ENCODE measurements around the gene INKA1. TPM values are rescaled to one million over a fixed set of nuclear protein-coding genes. Genes with fewer than 3 reads are reported as not detected.
A peak's percentile ranks its signal among the peaks of the same experiment; 100 is the strongest.

INKA1 gene
- total and polyA plus RNA-seq, 5 donors from 2014 or later, result 0.62 to 1.2 (median 0.87) TPM

DNA sequence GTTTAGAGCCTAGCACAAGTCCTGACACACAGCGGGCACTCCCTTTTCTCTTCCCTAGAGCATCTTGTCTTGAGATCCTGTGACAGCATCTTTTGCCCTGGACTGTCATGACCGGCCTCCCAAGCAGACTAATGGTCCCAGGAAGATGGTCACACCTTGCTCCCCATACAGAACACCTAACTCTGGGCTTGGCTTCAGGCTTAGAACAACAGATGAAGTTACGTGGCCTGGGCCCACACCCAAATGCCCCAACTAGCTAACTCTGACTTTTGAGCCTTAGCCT, 15.9 kb upstream of the INKA1 start:
- H3K4me3 ChIP-seq (ENCODE audit: low read depth, low read length), result peak overlapping the region; percentile 73
- Mint-ChIP-seq H3K4me3 (peak overlapping the region; percentile 93 to 99 (median 96)), H3K9me3 (no peaks in the 10 kb centered on the region), H3K27ac (peak overlapping the region in 2 of 3 donors; percentile 100), H3K36me3 (peaks cover 13% of the 10 kb centered on the region), H3K4me1 (peaks cover 9 to 46% (median 26%) of the 10 kb centered on the region in 4 donors), H3K27me3 (peaks cover 29% of the 10 kb centered on the region)
- H3K27ac ChIP-seq (ENCODE audit: insufficient read depth, low read length, poor library complexity, severe bottlenecking), result peak overlapping the region; percentile 92
- no peak for DNase-seq
- no peaks in the 10 kb centered on the region for H3K9me3 ChIP-seq (ENCODE audit: control insufficient read depth in 2 of 2, low read length in 2 of 2)
- peaks cover 31% of the 10 kb centered on the region for H3K4me1 ChIP-seq (ENCODE audit: control insufficient read depth, insufficient read depth, low read length, poor library complexity, severe bottlenecking)
- H3K36me3 ChIP-seq (ENCODE audit: control insufficient read depth, insufficient read depth, low read length), result peaks cover 6% of the 10 kb centered on the region
- no peak for ATAC-seq (ENCODE audit: low read depth in 2 of 2)
- no peaks in the 10 kb centered on the region for H3K27me3 ChIP-seq (ENCODE audit: control insufficient read depth, insufficient read depth, low read length)

- H3K27ac Mint-ChIP-seq, result peak overlapping the region in 2 of 3 donors; percentile 100
Measured at GRCh38 chr3:49787536-49787935, 15.5 kb upstream of the INKA1 start.

GRCh38 chr3:49788056-49788455, 15.0 kb upstream of the INKA1 start:
- Mint-ChIP-seq H3K9me3 (peaks cover 0 to 1% (median 0%) of the 10 kb centered on the region in 7 donors), H3K27ac (no peak overlapping the region), H3K36me3 (peaks cover 13% of the 10 kb centered on the region), H3K4me1 (peaks cover 9 to 44% (median 25%) of the 10 kb centered on the region in 4 donors), H3K27me3 (peaks cover 37% of the 10 kb centered on the region), H3K4me3 (peak overlapping the region in 1 of 4 donors; percentile 43)
- ATAC-seq (ENCODE audit: low read depth in 2 of 2) (no peak), DNase-seq (no peak)
- peaks cover 6% of the 10 kb centered on the region for H3K36me3 ChIP-seq (ENCODE audit: control insufficient read depth, insufficient read depth, low read length)
- no peaks in the 10 kb centered on the region for H3K9me3 ChIP-seq (ENCODE audit: control insufficient read depth in 2 of 2, low read length in 2 of 2)
- H3K27ac ChIP-seq (ENCODE audit: insufficient read depth, low read length, poor library complexity, severe bottlenecking), result no peak overlapping the region
- no peak overlapping the region for H3K4me3 ChIP-seq (ENCODE audit: low read depth, low read length)
- no peaks in the 10 kb centered on the region for H3K27me3 ChIP-seq (ENCODE audit: control insufficient read depth, insufficient read depth, low read length)
- H3K4me1 ChIP-seq (ENCODE audit: control insufficient read depth, insufficient read depth, low read length, poor library complexity, severe bottlenecking), result peaks cover 27% of the 10 kb centered on the region

More at GRCh38 chr3:49787536-49787935, 15.5 kb upstream of the INKA1 start:
- H3K9me3 ChIP-seq (ENCODE audit: control insufficient read depth in 2 of 2, low read length in 2 of 2), result no peaks in the 10 kb centered on the region
- Mint-ChIP-seq H3K9me3 (peaks cover 0 to under 1% (median 0%) of the 10 kb centered on the region in 7 donors), H3K27me3 (peaks cover 32% of the 10 kb centered on the region), H3K4me3 (peak overlapping the region; percentile 93 to 99 (median 96)), H3K4me1 (peaks cover 9 to 42% (median 26%) of the 10 kb centered on the region in 4 donors), H3K36me3 (peaks cover 13% of the 10 kb centered on the region)
- peaks cover 28% of the 10 kb centered on the region for H3K4me1 ChIP-seq (ENCODE audit: control insufficient read depth, insufficient read depth, low read length, poor library complexity, severe bottlenecking)
- H3K27me3 ChIP-seq (ENCODE audit: control insufficient read depth, insufficient read depth, low read length), result no peaks in the 10 kb centered on the region
- DNase-seq, result no peak
- H3K36me3 ChIP-seq (ENCODE audit: control insufficient read depth, insufficient read depth, low read length), result peaks cover 6% of the 10 kb centered on the region
- no peak for ATAC-seq (ENCODE audit: low read depth in 2 of 2)
- no peak overlapping the region for H3K4me3 ChIP-seq (ENCODE audit: low read depth, low read length)
- H3K27ac ChIP-seq (ENCODE audit: insufficient read depth, low read length, poor library complexity, severe bottlenecking), result no peak overlapping the region

- H3K36me3 Mint-ChIP-seq, result no peaks in the 10 kb centered on the region
- H3K27me3 Mint-ChIP-seq, result peaks cover 42% of the 10 kb centered on the region
- no peak for DNase-seq
- H3K4me1 Mint-ChIP-seq, result peaks cover 3 to 26% (median 9%) of the 10 kb centered on the region in 4 donors
- H3K4me3 Mint-ChIP-seq, result peak overlapping the region in 2 of 4 donors; percentile 84 to 86
- Histone ChIP-seq H3K4me1 (ENCODE audit: control insufficient read depth, insufficient read depth, low read length, poor library complexity, severe bottlenecking) (peaks cover 9% of the 10 kb centered on the region), H3K4me3 (ENCODE audit: low read depth, low read length) (no peak overlapping the region), H3K27me3 (ENCODE audit: control insufficient read depth, insufficient read depth, low read length) (no peaks in the 10 kb centered on the region), H3K27ac (ENCODE audit: insufficient read depth, low read length, poor library complexity, severe bottlenecking) (no peak overlapping the region), H3K9me3 (ENCODE audit: control insufficient read depth in 2 of 2, low read length in 2 of 2) (no peaks in the 10 kb centered on the region), H3K36me3 (ENCODE audit: control insufficient read depth, insufficient read depth, low read length) (no peaks in the 10 kb centered on the region)
- H3K9me3 Mint-ChIP-seq, result peaks cover 0 to 1% (median 0%) of the 10 kb centered on the region in 7 donors
- ATAC-seq (ENCODE audit: low read depth in 2 of 2), result no peak
- peak overlapping the region in 1 of 3 donors; percentile 26 for H3K27ac Mint-ChIP-seq
Measured at GRCh38 chr3:49790626-49791411, 12.2 kb upstream of the INKA1 start.

- DNase-seq (no peak), ATAC-seq (ENCODE audit: low read depth in 2 of 2) (no peak)
- no peaks in the 10 kb centered on the region for H3K27me3 ChIP-seq (ENCODE audit: control insufficient read depth, insufficient read depth, low read length)
- no peak overlapping the region for H3K4me3 ChIP-seq (ENCODE audit: low read depth, low read length)
- no peak overlapping the region for H3K27ac ChIP-seq (ENCODE audit: insufficient read depth, low read length, poor library complexity, severe bottlenecking)
- H3K4me1 Mint-ChIP-seq, result peaks cover 2 to 24% (median 8%) of the 10 kb centered on the region in 4 donors
- no peaks in the 10 kb centered on the region for H3K9me3 ChIP-seq (ENCODE audit: control insufficient read depth in 2 of 2, low read length in 2 of 2)
- H3K36me3 Mint-ChIP-seq, result no peaks in the 10 kb centered on the region
- no peak overlapping the region for H3K27ac Mint-ChIP-seq
- peaks cover 9% of the 10 kb centered on the region for H3K4me1 ChIP-seq (ENCODE audit: control insufficient read depth, insufficient read depth, low read length, poor library complexity, severe bottlenecking)
- no peaks in the 10 kb centered on the region for H3K36me3 ChIP-seq (ENCODE audit: control insufficient read depth, insufficient read depth, low read length)
- H3K4me3 Mint-ChIP-seq, result no peak overlapping the region
- peaks cover 0 to 1% (median 0%) of the 10 kb centered on the region in 7 donors for H3K9me3 Mint-ChIP-seq
- peaks cover 43% of the 10 kb centered on the region for H3K27me3 Mint-ChIP-seq
Measured at GRCh38 chr3:49791571-49791970, 11.5 kb upstream of the INKA1 start.

GRCh38 chr3:49792371-49793150, 10.5 kb upstream of the INKA1 start:
- no peak for ATAC-seq (ENCODE audit: low read depth in 2 of 2)
- DNase-seq, result no peak
- Histone ChIP-seq H3K27me3 (ENCODE audit: control insufficient read depth, insufficient read depth, low read length) (no peaks in the 10 kb centered on the region), H3K9me3 (ENCODE audit: control insufficient read depth in 2 of 2, low read length in 2 of 2) (no peaks in the 10 kb centered on the region), H3K4me1 (ENCODE audit: control insufficient read depth, insufficient read depth, low read length, poor library complexity, severe bottlenecking) (no peaks in the 10 kb centered on the region), H3K4me3 (ENCODE audit: low read depth, low read length) (no peak overlapping the region), H3K27ac (ENCODE audit: insufficient read depth, low read length, poor library complexity, severe bottlenecking) (no peak overlapping the region), H3K36me3 (ENCODE audit: control insufficient read depth, insufficient read depth, low read length) (no peaks in the 10 kb centered on the region)
- peaks cover 0 to 19% (median 3%) of the 10 kb centered on the region in 4 donors for H3K4me1 Mint-ChIP-seq
- no peak overlapping the region for H3K27ac Mint-ChIP-seq
- H3K9me3 Mint-ChIP-seq, result peaks cover 0 to 1% (median 0%) of the 10 kb centered on the region in 7 donors
- H3K27me3 Mint-ChIP-seq, result peaks cover 47% of the 10 kb centered on the region
- H3K4me3 Mint-ChIP-seq, result no peak overlapping the region
- H3K36me3 Mint-ChIP-seq, result no peaks in the 10 kb centered on the region

GRCh38 chr3:49793486-49794085, 9.5 kb upstream of the INKA1 start:
- no peak for DNase-seq
- ATAC-seq (ENCODE audit: low read depth in 2 of 2), result no peak
- H3K36me3 Mint-ChIP-seq, result no peaks in the 10 kb centered on the region
- peaks cover 0 to 19% (median 3%) of the 10 kb centered on the region in 4 donors for H3K4me1 Mint-ChIP-seq
- H3K9me3 ChIP-seq (ENCODE audit: control insufficient read depth in 2 of 2, low read length in 2 of 2), result no peaks in the 10 kb centered on the region
- H3K9me3 Mint-ChIP-seq, result peaks cover 0 to 1% (median 0%) of the 10 kb centered on the region in 7 donors
- H3K27ac Mint-ChIP-seq, result no peak overlapping the region
- no peaks in the 10 kb centered on the region for H3K27me3 ChIP-seq (ENCODE audit: control insufficient read depth, insufficient read depth, low read length)
- no peaks in the 10 kb centered on the region for H3K36me3 ChIP-seq (ENCODE audit: control insufficient read depth, insufficient read depth, low read length)
- no peak overlapping the region for H3K4me3 ChIP-seq (ENCODE audit: low read depth, low read length)
- H3K27me3 Mint-ChIP-seq, result peaks cover 46% of the 10 kb centered on the region
- H3K4me3 Mint-ChIP-seq, result no peak overlapping the region
- no peaks in the 10 kb centered on the region for H3K4me1 ChIP-seq (ENCODE audit: control insufficient read depth, insufficient read depth, low read length, poor library complexity, severe bottlenecking)
- H3K27ac ChIP-seq (ENCODE audit: insufficient read depth, low read length, poor library complexity, severe bottlenecking), result no peak overlapping the region

Measured in CD4-positive, CD25-positive, alpha-beta regulatory T cell (primary cell).